ENCODE results near the gene CLASP1.

Gene CLASP1

GRCh38 chr2:121429119-121429903 is 220.0 kb downstream of the CLASP1 start:
- DNase-seq: no peak

DNA sequence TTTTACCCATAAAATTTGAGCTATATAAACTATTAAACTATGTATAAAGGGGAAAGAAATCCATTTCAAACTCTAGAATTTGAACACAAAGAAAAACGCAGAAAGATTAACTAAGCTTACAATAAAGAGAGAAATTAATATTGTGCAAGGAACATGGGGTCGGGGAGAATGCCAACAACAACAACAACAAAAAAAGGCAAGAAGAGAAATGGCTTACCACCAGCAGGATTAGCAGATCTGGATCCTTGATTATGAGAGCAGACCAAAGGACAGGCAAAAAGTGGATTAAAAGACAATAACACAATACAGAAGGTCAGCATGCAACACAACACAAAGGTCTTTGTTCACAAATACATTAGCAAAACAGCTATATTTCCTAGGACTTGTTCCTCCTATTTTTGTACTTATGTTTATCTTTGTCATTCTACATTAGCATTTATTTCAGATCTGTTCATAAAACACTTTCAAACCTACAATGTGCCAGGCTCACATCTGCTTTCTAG is 222.0 kb downstream of the CLASP1 start:
- DNase-seq: no peak

DNA sequence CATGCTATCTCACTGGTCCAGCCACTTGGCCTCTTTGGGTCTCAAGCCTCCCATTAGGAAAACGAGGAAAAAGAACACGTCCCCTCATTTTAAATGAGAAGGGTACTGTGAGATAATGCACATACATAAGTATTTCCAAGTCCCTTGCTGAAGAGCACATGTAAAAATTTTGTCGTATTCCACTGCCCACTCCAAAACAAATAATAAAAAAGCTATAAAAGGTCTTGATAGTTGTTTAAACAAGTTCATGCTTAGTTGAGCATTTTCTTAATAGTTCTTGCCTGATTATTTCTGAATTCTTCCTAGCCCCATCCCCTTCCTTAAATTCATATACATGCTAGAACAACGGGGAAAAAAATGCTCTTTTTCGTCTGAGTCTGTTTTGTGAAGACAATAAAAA is 228.8 kb downstream of the CLASP1 start:
- DNase-seq: no peak

GRCh38 chr2:121419081-121419699 is 230.1 kb downstream of the CLASP1 start:
- DNase-seq: no peak

- peak in 1 of 56 donors; percentile 15 for DNase-seq
Observed at GRCh38 chr2:121418494-121419058, 230.7 kb downstream of the CLASP1 start.

DNA sequence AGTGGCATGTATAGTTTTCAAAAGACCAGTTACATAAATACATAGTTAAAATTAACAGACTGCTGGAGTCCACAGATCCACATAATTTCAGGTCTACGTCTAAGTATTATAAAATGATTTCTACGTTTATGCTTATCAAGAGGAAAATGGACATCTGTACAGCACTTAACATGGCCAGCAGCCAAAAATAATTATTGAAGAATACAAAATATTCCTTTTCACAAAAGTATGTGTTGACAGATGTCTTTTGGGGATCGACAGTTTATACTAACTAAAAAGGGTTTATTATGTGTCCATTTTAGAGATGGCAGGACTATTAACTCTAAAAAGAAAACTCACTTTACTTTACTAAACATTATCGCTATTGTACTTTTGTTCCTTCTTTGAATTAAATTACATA is 231.4 kb downstream of the CLASP1 start:
- DNase-seq: no peak

GRCh38 chr2:121415727-121416126 is 233.5 kb downstream of the CLASP1 start:
- DNase-seq: no peak

- DNase-seq: no peak
Observed at GRCh38 chr2:121412349-121412748, 236.9 kb downstream of the CLASP1 start.

GRCh38 chr2:121409966-121410365 is 239.3 kb downstream of the CLASP1 start:
- no peak for DNase-seq

DNA sequence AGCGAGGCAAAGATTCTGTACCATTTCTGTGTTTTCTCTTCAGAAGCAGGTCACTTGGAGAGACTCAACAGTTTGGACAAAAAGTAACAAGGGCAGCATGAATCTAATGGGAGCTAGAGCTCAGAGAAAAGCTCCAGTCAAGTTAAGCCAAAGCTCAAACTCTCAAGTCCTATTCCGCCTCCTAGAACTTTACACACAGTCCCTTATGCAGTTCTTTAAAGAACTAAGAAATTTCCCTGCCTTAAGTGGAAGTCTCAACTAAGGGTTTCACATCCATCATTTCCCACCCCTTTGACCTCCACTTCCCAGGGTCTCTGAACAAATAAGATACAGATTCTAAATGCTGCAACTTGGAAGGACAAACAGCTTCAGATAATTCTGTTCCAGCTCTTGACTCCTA is 239.9 kb downstream of the CLASP1 start:
- DNase-seq: no peak

DNA sequence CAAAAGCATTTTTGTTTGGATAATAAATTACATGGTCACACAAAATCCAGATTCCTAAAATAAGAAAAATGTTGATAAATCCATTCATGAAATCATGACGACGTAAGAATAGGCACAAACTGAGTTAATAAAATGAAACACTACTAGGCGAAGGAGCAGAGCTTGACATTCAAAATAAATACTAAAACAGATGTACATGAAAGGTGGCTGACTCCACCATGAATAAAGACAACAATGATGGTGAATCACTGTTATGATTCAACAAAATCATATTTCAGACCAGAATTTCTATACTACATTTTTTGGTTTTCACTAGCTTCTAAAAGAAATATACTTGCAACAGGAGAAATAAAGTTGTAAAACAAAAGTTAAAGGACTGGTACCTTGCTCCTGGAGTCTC is 240.6 kb downstream of the CLASP1 start:
- DNase-seq: no peak

GRCh38 chr2:121405233-121405632 is 244.0 kb downstream of the CLASP1 start:
- no peak for DNase-seq

DNA sequence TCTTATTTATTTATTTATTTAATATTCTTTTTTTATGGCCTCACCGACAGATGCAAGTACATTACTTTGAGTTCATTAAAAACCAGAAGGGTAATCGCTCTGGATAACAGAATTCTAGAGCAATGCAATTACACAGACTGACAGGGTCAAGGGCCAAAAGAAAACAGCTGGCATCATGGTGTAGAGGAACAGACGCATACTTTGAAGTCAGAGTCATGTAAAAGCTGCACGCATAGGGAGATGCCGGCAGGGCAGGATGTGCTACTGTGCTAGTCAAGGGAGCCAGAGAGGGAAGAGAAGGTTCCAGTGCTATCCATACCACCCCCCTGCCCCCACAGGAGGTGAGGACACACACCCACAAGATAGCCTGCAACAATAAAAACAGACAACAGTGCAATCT is 249.1 kb downstream of the CLASP1 start:
- no peak for DNase-seq

DNA sequence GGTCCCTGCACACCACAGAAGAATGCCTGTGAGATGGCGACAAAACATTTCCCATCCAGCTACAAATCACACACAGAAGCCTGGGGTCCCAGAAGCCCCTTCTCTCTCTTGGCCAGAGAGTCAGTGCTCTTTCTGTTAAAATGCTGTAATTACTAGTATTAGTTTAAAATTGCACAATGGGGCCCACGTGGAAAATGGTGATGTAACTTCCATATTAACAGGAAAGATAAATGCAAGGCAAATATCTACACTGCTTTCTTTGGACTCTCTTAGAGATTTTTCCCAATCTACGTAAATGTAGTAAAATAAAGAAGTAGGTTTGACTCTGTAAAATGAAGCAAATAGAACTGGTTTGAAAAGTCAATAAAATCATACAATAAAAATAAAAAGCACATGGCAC is 250.4 kb downstream of the CLASP1 start:
- no peak for DNase-seq

- DNase-seq: no peak
Observed at GRCh38 chr2:121390082-121390692, 259.1 kb downstream of the CLASP1 start.

GRCh38 chr2:121388371-121388770 is 260.9 kb downstream of the CLASP1 start:
- DNase-seq: no peak

DNA sequence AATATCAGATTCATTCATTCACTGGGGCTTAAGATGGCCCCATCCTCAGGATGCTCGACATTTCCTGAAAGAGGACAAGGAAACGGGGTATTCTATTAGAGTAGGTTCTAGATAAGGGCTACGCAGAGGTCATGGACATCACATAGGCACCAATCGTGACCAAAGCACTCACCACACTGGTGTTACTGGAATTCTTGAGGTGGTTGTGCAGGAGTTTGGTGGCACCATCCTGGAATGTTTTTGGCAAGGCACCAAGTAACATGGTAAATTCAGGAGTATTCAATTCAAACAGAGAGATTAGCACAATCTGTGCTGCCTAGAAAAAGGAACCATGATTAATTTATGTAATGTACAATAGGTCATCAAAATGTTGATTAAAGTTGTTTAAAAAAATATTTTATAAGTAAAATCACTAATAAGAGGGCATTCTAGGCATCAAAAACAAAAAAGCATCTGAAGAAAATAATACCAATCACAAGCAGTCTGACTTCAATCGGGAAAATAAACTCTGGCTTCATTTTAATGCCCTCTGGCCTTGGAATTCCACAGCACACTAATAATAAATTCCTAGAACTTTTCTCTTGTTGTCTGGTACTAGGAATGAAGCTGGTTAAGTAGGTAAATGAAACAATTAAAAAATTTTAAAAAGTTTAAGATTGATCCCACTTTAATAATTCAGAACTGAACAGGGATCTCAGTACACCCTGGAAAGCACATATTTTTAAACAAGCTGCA is 261.5 kb downstream of the CLASP1 start:
- no peak for DNase-seq

- no peak for DNase-seq
Observed at GRCh38 chr2:121386707-121387106, 262.6 kb downstream of the CLASP1 start.

GRCh38 chr2:121386102-121386501 is 263.2 kb downstream of the CLASP1 start:
- no peak for DNase-seq

DNA sequence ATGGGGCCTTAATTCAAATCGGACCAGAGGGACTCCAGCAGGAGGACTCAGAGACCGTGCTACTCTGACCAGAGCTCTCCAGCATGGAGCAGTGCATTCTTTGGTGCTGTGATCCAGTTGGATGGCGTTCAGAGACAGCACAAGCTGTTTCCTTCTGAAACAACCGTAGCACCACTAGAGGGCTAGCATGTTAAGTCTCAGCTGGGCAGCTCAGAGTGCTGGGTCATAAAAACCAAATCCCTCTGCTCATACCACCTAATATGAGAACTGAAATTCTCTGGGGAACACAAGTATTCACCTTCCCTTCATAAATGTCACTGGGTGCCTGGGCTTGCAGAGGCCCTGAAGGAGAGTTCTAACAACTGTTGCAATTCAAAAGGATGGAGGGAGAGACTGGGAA is 266.5 kb downstream of the CLASP1 start:
- DNase-seq: peak in 10 of 56 donors; percentile 5 to 27 (median 14)

GRCh38 chr2:121377646-121378045 is 271.6 kb downstream of the CLASP1 start:
- no peak for DNase-seq
